ENCODE data around the gene BMPR1B.

GRCh38 chr4:94957030-94957429 lies 199.3 kb downstream of the BMPR1B start:
- no peak for TF ChIP-seq EZH2 (IDR thresholded peaks at IDR 0.05)
- TF ChIP-seq CTCF (IDR thresholded peaks at IDR 0.05 in 2 of 3, conservative IDR thresholded peaks at IDR 0.05 in 1 of 3; ENCODE audit: borderline replicate concordance in 1 of 3, insufficient read depth in 1 of 3, low read depth in 2 of 3, low read length in 2 of 3) = no peak
- no peak for TF ChIP-seq POLR2A (IDR thresholded peaks at IDR 0.05; ENCODE audit: borderline replicate concordance, extremely low read depth, insufficient read depth, insufficient read length)
- TF ChIP-seq REST (IDR thresholded peaks at IDR 0.05; ENCODE audit: low read depth) = no peak
- no peak for TF ChIP-seq POLR2AphosphoS5 (IDR thresholded peaks at IDR 0.05; ENCODE audit: low read depth, low read length)
- TF ChIP-seq MAX (IDR thresholded peaks at IDR 0.05) = no peak
- no peak for TF ChIP-seq YY1 (IDR thresholded peaks at IDR 0.05; ENCODE audit: extremely low read depth, insufficient replicate concordance, low read depth, low read length)
- no peak for TF ChIP-seq SP1 (IDR thresholded peaks at IDR 0.05; ENCODE audit: low read depth)
- no peak for TF ChIP-seq EGR1 (IDR thresholded peaks at IDR 0.05; ENCODE audit: low read depth)

Measured in HCT116 (cell line).